Measurements from ENCODE around the gene SUPT16H.
A peak's percentile ranks its signal among the peaks of the same experiment; 100 is the strongest.

The SUPT16H gene

GRCh38 chr14:21395450-21395849 lies 11.6 kb upstream of the SUPT16H start:
- DNase-seq (ENCODE audit: low read depth): no peak
- no peak for TF ChIP-seq CTCF (IDR thresholded peaks at IDR 0.05; ENCODE audit: low read depth, low read length, missing control alignments)
- in situ Hi-C loops (cut with HindIII; ENCODE audit: low sequenced_read_pairs): no loop called here
- no peak overlapping the region for H3K4me3 ChIP-seq (ENCODE audit: low read depth, low read length)

- DNase-seq (ENCODE audit: low read depth): no peak
- in situ Hi-C loops (cut with HindIII; ENCODE audit: low sequenced_read_pairs): no loop called here
- no peak overlapping the region for H3K4me3 ChIP-seq (ENCODE audit: low read depth, low read length)
- TF ChIP-seq CTCF (IDR thresholded peaks at IDR 0.05; ENCODE audit: low read depth, low read length, missing control alignments): no peak
These were observed 1.5 kb upstream of the SUPT16H start for GRCh38 chr14:21385188-21385904.

GRCh38 chr14:21384494-21384851 lies 654 bp upstream of the SUPT16H start:
- peak overlapping the region; percentile 78 for H3K4me3 ChIP-seq (ENCODE audit: low read depth, low read length)
- DNase-seq (ENCODE audit: low read depth): no peak
- no peak for TF ChIP-seq CTCF (IDR thresholded peaks at IDR 0.05; ENCODE audit: low read depth, low read length, missing control alignments)
- in situ Hi-C loops (cut with HindIII; ENCODE audit: low sequenced_read_pairs): no loop called here

GRCh38 chr14:21382886-21383847 lies 652 bp downstream of the SUPT16H start:
- in situ Hi-C loops (cut with HindIII; ENCODE audit: low sequenced_read_pairs): no loop called here
- no peak for DNase-seq (ENCODE audit: low read depth)
- H3K4me3 ChIP-seq (ENCODE audit: low read depth, low read length): peak overlapping the region; percentile 78
- no peak for TF ChIP-seq CTCF (IDR thresholded peaks at IDR 0.05; ENCODE audit: low read depth, low read length, missing control alignments)

GRCh38 chr14:21382095-21382494 lies 1.7 kb downstream of the SUPT16H start:
- no peak overlapping the region for H3K4me3 ChIP-seq (ENCODE audit: low read depth, low read length)
- in situ Hi-C loops (cut with HindIII; ENCODE audit: low sequenced_read_pairs): no loop called here
- no peak for TF ChIP-seq CTCF (IDR thresholded peaks at IDR 0.05; ENCODE audit: low read depth, low read length, missing control alignments)
- no peak for DNase-seq (ENCODE audit: low read depth)

- H3K4me3 ChIP-seq (ENCODE audit: low read depth, low read length): no peak overlapping the region
- no peak for DNase-seq (ENCODE audit: low read depth)
- in situ Hi-C loops (cut with HindIII; ENCODE audit: low sequenced_read_pairs): no loop called here
- no peak for TF ChIP-seq CTCF (IDR thresholded peaks at IDR 0.05; ENCODE audit: low read depth, low read length, missing control alignments)
These were observed 4.5 kb downstream of the SUPT16H start for GRCh38 chr14:21379338-21379737.

Measured in astrocyte of the cerebellum (primary cell).